ENCODE data around the gene NRSN2.

GRCh38 chr20:353166-353565 is 6.3 kb downstream of the NRSN2 start:
- TF ChIP-seq CTCF (IDR thresholded peaks at IDR 0.05; ENCODE audit: insufficient read depth, low read length) (no peak), REST (IDR thresholded peaks at IDR 0.05; ENCODE audit: insufficient replicate concordance, low read depth) (no peak)
